ENCODE measurements around the gene EPHB2. TPM values are rescaled to one million over a fixed set of nuclear protein-coding genes. Genes with fewer than 3 reads are reported as not detected.

EPHB2 gene
- total RNA-seq, 2 donors from 2014 or later: 34.0 to 50.7 TPM

- 41 to 88% methylated on average over 8 to 13 of the region's 13 CpGs for whole genome bisulfite sequencing, 2 experiments (ENCODE audit: insufficient coverage in 1 of 2, insufficient read length in 1 of 2)
- H3K4me3 ChIP-seq (ENCODE audit: low read length): no peak overlapping the region
- H3K27me3 ChIP-seq (ENCODE audit: control insufficient read depth, insufficient read depth, low read length, poor library complexity, severe bottlenecking): no peaks in the 10 kb centered on the region
- no peaks in the 10 kb centered on the region for H3K9me3 ChIP-seq (ENCODE audit: control insufficient read depth, low read length)
- H3K27ac ChIP-seq (ENCODE audit: low read depth, low read length): peak overlapping the region; percentile 7
- peaks cover 19% of the 10 kb centered on the region for H3K4me1 Mint-ChIP-seq
- H3K4me3 Mint-ChIP-seq: no peak overlapping the region
- no peaks in the 10 kb centered on the region for H3K36me3 Mint-ChIP-seq (ENCODE audit: low read depth)
- peaks cover 41% of the 10 kb centered on the region for H3K27me3 Mint-ChIP-seq (ENCODE audit: insufficient read depth)
- no peak overlapping the region for H3K9ac ChIP-seq (ENCODE audit: extremely low read depth, low read length, poor library complexity, severe bottlenecking)
- no peaks in the 10 kb centered on the region for H3K36me3 ChIP-seq (ENCODE audit: control insufficient read depth, insufficient read depth, low read length)
- TF ChIP-seq CTCF (conservative IDR thresholded peaks at IDR 0.05): no peak
- no peak for DNase-seq
- H3K27ac Mint-ChIP-seq: no peak overlapping the region
- no peaks in the 10 kb centered on the region for H3K9me3 Mint-ChIP-seq
- no peaks in the 10 kb centered on the region for H3K4me1 ChIP-seq (ENCODE audit: control insufficient read depth, insufficient read depth, low read length)
Observed at GRCh38 chr1:22772014-22772413, 61.4 kb downstream of the EPHB2 start.

GRCh38 chr1:22773981-22774832 lies 63.6 kb downstream of the EPHB2 start:
- Histone ChIP-seq H3K4me3 (ENCODE audit: low read length) (no peak overlapping the region), H3K27ac (ENCODE audit: low read depth, low read length) (no peak overlapping the region), H3K27me3 (ENCODE audit: control insufficient read depth, insufficient read depth, low read length, poor library complexity, severe bottlenecking) (no peaks in the 10 kb centered on the region), H3K9ac (ENCODE audit: extremely low read depth, low read length, poor library complexity, severe bottlenecking) (no peak overlapping the region), H3K36me3 (ENCODE audit: control insufficient read depth, insufficient read depth, low read length) (no peaks in the 10 kb centered on the region), H3K4me1 (ENCODE audit: control insufficient read depth, insufficient read depth, low read length) (no peaks in the 10 kb centered on the region), H3K9me3 (ENCODE audit: control insufficient read depth, low read length) (no peaks in the 10 kb centered on the region)
- TF ChIP-seq CTCF (conservative IDR thresholded peaks at IDR 0.05): no peak
- no peak overlapping the region for H3K4me3 Mint-ChIP-seq
- no peaks in the 10 kb centered on the region for H3K9me3 Mint-ChIP-seq
- no peaks in the 10 kb centered on the region for H3K36me3 Mint-ChIP-seq (ENCODE audit: low read depth)
- H3K4me1 Mint-ChIP-seq: peaks cover 19% of the 10 kb centered on the region
- 87 to 90% methylated on average over 16 to 17 of the region's 17 CpGs for WGBS, 2 experiments (ENCODE audit: insufficient coverage in 1 of 2, insufficient read length in 1 of 2)
- H3K27ac Mint-ChIP-seq: no peak overlapping the region
- no peak for DNase-seq
- H3K27me3 Mint-ChIP-seq (ENCODE audit: insufficient read depth): peaks cover 27% of the 10 kb centered on the region

GRCh38 chr1:22774833-22775182 lies 64.2 kb downstream of the EPHB2 start:
- Histone ChIP-seq H3K9ac (ENCODE audit: extremely low read depth, low read length, poor library complexity, severe bottlenecking) (no peak overlapping the region), H3K9me3 (ENCODE audit: control insufficient read depth, low read length) (no peaks in the 10 kb centered on the region), H3K4me1 (ENCODE audit: control insufficient read depth, insufficient read depth, low read length) (no peaks in the 10 kb centered on the region), H3K36me3 (ENCODE audit: control insufficient read depth, insufficient read depth, low read length) (no peaks in the 10 kb centered on the region), H3K4me3 (ENCODE audit: low read length) (no peak overlapping the region), H3K27me3 (ENCODE audit: control insufficient read depth, insufficient read depth, low read length, poor library complexity, severe bottlenecking) (no peaks in the 10 kb centered on the region), H3K27ac (ENCODE audit: low read depth, low read length) (no peak overlapping the region)
- TF ChIP-seq CTCF (conservative IDR thresholded peaks at IDR 0.05): no peak
- Mint-ChIP-seq H3K9me3 (no peaks in the 10 kb centered on the region), H3K4me1 (peaks cover 16% of the 10 kb centered on the region), H3K27ac (no peak overlapping the region), H3K4me3 (no peak overlapping the region), H3K27me3 (ENCODE audit: insufficient read depth) (peaks cover 27% of the 10 kb centered on the region), H3K36me3 (ENCODE audit: low read depth) (no peaks in the 10 kb centered on the region)
- no peak for DNase-seq
